GM10248 (cell line): ENCODE measurements around the gene KCNC4.

ENCODE experiments used
- CTCF ChIA-PET: fragments of 300-600 bp; sonication (Branson Sonifier 250); formaldehyde crosslinking; extraction: SDS; loops from one replicate; lab custom pipeline; 2021; ENCODE audit warnings: antibody characterized with exemption; lab: Yijun Ruan, JAX
- POLR2A ChIA-PET: fragments of 350-650 bp; sonication (Branson Sonifier 250); formaldehyde crosslinking; extraction: SDS; loops from one replicate; lab custom pipeline; 2020; ENCODE audit warnings: antibody characterized with exemption; lab: Yijun Ruan, JAX
- DNase-seq: peaks from one replicate; pipeline ENCODE4 v3.0.0; 2012; ENCODE audit errors: extremely low spot score
- TF ChIP-seq, protein P1 (sequence below): IDR thresholded peaks from 2 replicates; pipeline ENCODE4 v1.5.1; 2012; ENCODE audit warnings: mild to moderate bottlenecking, low read depth; ENCODE audit errors: extremely low read depth, missing control alignments, control extremely low read depth

KCNC4 gene

DNA sequence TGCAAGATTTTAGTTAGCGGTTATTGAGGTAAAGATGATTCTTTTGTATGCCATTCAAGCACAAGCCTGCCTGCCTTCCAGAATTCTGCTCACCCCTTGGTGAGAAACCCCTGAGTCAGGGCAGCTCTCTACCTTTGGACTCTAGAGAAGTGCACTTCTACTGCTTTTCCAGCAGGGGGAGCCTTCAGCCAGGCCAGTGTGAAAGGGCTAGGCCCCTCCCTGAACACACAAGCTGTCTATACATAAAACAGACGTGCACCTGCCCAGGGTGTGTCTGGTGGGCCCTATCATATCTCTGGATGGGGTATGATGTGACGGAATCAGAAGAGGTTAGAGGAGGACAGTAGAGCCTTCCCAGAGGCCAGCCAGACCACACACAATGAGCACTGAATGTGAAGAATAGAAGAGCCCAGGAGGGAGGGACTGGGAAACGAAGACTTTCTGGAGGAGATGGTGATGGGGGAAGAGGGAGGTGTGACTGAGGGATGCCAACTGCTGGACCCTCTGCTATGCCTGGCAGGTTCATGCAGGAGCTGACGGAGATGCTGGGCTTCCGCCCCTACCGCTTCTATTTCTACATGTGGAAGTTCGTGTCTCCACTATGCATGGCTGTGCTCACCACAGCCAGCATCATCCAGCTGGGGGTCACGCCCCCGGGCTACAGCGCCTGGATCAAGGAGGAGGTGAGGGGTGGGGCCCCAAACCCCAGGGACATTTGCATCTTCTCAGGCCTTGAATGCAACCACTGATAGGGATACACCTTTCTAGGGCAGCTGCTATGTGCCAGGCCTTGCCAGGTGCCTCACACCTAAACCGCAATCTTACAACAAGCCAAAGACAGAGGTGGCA is 13.0 kb upstream of the KCNC4 start:
- TF ChIP-seq, protein P1, sequence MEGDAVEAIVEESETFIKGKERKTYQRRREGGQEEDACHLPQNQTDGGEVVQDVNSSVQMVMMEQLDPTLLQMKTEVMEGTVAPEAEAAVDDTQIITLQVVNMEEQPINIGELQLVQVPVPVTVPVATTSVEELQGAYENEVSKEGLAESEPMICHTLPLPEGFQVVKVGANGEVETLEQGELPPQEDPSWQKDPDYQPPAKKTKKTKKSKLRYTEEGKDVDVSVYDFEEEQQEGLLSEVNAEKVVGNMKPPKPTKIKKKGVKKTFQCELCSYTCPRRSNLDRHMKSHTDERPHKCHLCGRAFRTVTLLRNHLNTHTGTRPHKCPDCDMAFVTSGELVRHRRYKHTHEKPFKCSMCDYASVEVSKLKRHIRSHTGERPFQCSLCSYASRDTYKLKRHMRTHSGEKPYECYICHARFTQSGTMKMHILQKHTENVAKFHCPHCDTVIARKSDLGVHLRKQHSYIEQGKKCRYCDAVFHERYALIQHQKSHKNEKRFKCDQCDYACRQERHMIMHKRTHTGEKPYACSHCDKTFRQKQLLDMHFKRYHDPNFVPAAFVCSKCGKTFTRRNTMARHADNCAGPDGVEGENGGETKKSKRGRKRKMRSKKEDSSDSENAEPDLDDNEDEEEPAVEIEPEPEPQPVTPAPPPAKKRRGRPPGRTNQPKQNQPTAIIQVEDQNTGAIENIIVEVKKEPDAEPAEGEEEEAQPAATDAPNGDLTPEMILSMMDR = peak; percentile 95
- POLR2A ChIA-PET = no interaction called here
- CTCF ChIA-PET = interaction anchor here (0.6 to 10.2 kb wide), 51 partner anchors 10 to 328 kb away, joined by 3 to 295 read pairs (median 5); partner anchors contain the start of genes PROK1 and RBM15
- peak; percentile 88 for DNase-seq

- CTCF ChIA-PET = interaction anchor here (0.8 to 10.2 kb wide), 24 partner anchors 10 to 298 kb away, joined by 3 to 295 read pairs (median 6); partner anchors contain the start of gene RBM15
- POLR2A ChIA-PET = no interaction called here
- TF ChIP-seq, protein P1 = no peak
- no peak for DNase-seq
Observed at GRCh38 chr1:110197905-110198629, 12.0 kb upstream of the KCNC4 start.

DNA sequence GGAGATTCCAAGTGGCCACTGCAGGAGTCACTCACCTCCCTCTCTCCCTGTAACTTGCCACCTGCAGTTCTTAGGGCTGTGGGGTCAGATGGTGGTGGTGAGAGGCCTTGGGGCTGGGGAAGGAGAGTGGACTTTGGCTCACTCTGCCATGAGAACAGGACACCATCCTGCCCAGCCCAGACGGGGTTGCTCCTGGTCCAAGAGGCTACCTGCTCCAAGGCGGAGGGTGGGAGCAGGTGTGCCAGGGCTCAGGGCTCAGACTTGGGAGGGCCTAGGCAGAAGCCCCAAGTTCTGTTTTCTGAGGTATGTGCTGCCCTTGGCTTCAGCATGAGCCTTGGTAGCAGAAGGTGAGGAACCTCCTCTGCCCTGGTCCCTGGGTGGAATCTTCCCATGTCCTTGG is 11.4 kb upstream of the KCNC4 start:
- ChIA-PET POLR2A (no interaction called here), CTCF (interaction anchor here (1.2 to 10.2 kb wide), 4 partner anchors 9 to 298 kb away, joined by 6 to 295 read pairs (median 56); no protein-coding TSS in a partner anchor)
- no peak for DNase-seq
- TF ChIP-seq, protein P1 = no peak

GRCh38 chr1:110200190-110200589 is 9.9 kb upstream of the KCNC4 start:
- DNase-seq = no peak
- POLR2A ChIA-PET = no interaction called here
- CTCF ChIA-PET = interaction anchor here (1.2 to 10.2 kb wide), 7 partner anchors 8 to 296 kb away, joined by 3 to 295 read pairs (median 55); partner anchors contain the start of gene RBM15
- TF ChIP-seq, protein P1 = no peak

GRCh38 chr1:110200666-110201065 is 9.4 kb upstream of the KCNC4 start:
- TF ChIP-seq, protein P1 = no peak
- no peak for DNase-seq
- ChIA-PET POLR2A (no interaction called here), CTCF (interaction anchor here (0.6 to 10.2 kb wide), 11 partner anchors 9 to 419 kb away, joined by 3 to 295 read pairs (median 4); partner anchors contain the start of gene RBM15)

GRCh38 chr1:110201157-110201825 is 8.8 kb upstream of the KCNC4 start:
- CTCF ChIA-PET = interaction anchor here (0.6 to 10.2 kb wide), 18 partner anchors 9 to 418 kb away, joined by 3 to 295 read pairs (median 13); partner anchors contain the start of gene RBM15
- POLR2A ChIA-PET = no interaction called here
- TF ChIP-seq, protein P1 = no peak
- DNase-seq = no peak
